HCT116 (cell line): ENCODE measurements around the gene CRB3. TPM values are rescaled to one million over a fixed set of nuclear protein-coding genes. Genes with fewer than 3 reads are reported as not detected.
A peak's percentile ranks its signal among the peaks of the same experiment; 100 is the strongest.

Source experiments
- ATAC-seq: fragments of 200-7000 bp; cut with Tn5 transposase; 2 replicates; pipeline ENCODE4 v1.9.1; 2020; ENCODE audit warnings: mild to moderate bottlenecking, moderate library complexity
- BruUV-seq: library from RNA; stranded (reverse); fragments of 400-500 nt; replicated peaks from 2 replicates; lab custom pipeline; 2021; lab: Mats Ljungman, UMichigan
- CTCF ChIA-PET: fragments of 300-600 bp; sonication (Branson Sonifier 250); formaldehyde crosslinking; loops from one replicate; lab custom pipeline; 2021; ENCODE audit warnings: antibody characterized with exemption; lab: Charles Lee
- POLR2A ChIA-PET: fragments of 300-600, 350-600 bp; sonication (Branson Sonifier 250); formaldehyde crosslinking; loops from one replicate; lab custom pipeline; 2021; ENCODE audit warnings: antibody characterized with exemption; lab: Charles Lee
- RAD21 ChIA-PET, 2 experiments: fragments of 300-600 bp; sonication (Branson Sonifier 250); formaldehyde crosslinking; loops; one replicate each; lab custom pipeline; 2023; ENCODE audit warnings: low total read pairs in 2 of 2; ENCODE audit not compliant: uncharacterized antibody in 2 of 2, unreplicated experiment in 2 of 2, low non-redundant PET in 1 of 2; lab: Charles Lee
- DNase-seq: peaks from one replicate; pipeline ENCODE4 v3.0.0-alpha.2; 2010; ENCODE audit warnings: low read depth, low spot score
- H2AFZ ChIP-seq: fragments of 200-600 bp; shearing (Covaris generic), sonication (generic); 2 replicates; pipeline ENCODE4 v1.6.1; 2017; ENCODE audit warnings: low read depth, mixed run types, mixed read lengths, antibody characterized with exemption, low read length; ENCODE audit not compliant: poor library complexity, severe bottlenecking
- H3K27ac ChIP-seq: 2 replicates; pipeline ENCODE4 v1.5.1; 2012; ENCODE audit warnings: low read depth, low read length
- H3K27me3 ChIP-seq: fragments of 200-600 bp; sonication (generic); 2 replicates; pipeline ENCODE4 v1.6.1; 2016; ENCODE audit warnings: mixed run types, low read length, mixed read lengths; ENCODE audit not compliant: insufficient read depth
- H3K36me3 ChIP-seq, 2 experiments: fragments of 200-500 bp in 1 of 2; fragments of 200-600 bp in 1 of 2; sonication (Bioruptor generic) in 1 of 2; sonication (generic) in 1 of 2; 2 replicates each; pipeline versions ENCODE4 v1.5.1 to v1.6.1; 2014 to 2016; ENCODE audit warnings: low read length in 2 of 2, inconsistent platforms in 1 of 2, mixed read lengths in 1 of 2, mixed run types in 1 of 2; ENCODE audit not compliant: insufficient read depth in 2 of 2, control insufficient read depth in 1 of 2
- H3K4me1 ChIP-seq, 2 experiments: fragments of 200-600 bp in 1 of 2; sonication (generic) in 1 of 2; 2 replicates each; pipeline versions ENCODE4 v1.5.1 to v1.6.1; 2012 to 2017; ENCODE audit warnings: low read length in 2 of 2, inconsistent platforms in 1 of 2, mild to moderate bottlenecking in 1 of 2, mixed read lengths in 1 of 2, mixed run types in 1 of 2, moderate library complexity in 1 of 2; ENCODE audit not compliant: insufficient read depth in 2 of 2, control insufficient read depth in 1 of 2
- H3K4me2 ChIP-seq: fragments of 200-600 bp; sonication (generic); 2 replicates; pipeline ENCODE4 v1.6.1; 2017; ENCODE audit warnings: mixed run types, low read length, mixed read lengths
- H3K4me3 ChIP-seq, 2 experiments: fragments of 200-600 bp in 1 of 2; sonication (generic) in 1 of 2; replicated peaks in 1 of 2; 2 replicates each; pipeline ENCODE4 v1.5.1; 2011 to 2016; ENCODE audit warnings: low read length in 2 of 2, control low read depth in 1 of 2, low read depth in 1 of 2, mild to moderate bottlenecking in 1 of 2, mixed read lengths in 1 of 2, mixed run types in 1 of 2
- H3K79me2 ChIP-seq: fragments of 200-600 bp; sonication (generic); 2 replicates; pipeline ENCODE4 v1.6.1; 2017; ENCODE audit warnings: mild to moderate bottlenecking, mixed run types, low read length, moderate library complexity, mixed read lengths; ENCODE audit not compliant: insufficient read depth
- H3K9ac ChIP-seq: fragments of 200-600 bp; sonication (generic); 2 replicates; pipeline ENCODE4 v1.6.1; 2016; ENCODE audit warnings: low read length, mixed read lengths
- H3K9me2 ChIP-seq: fragments of 200-600 bp; sonication (generic), shearing (Covaris generic); 2 replicates; pipeline ENCODE4 v1.6.1; 2017; ENCODE audit warnings: mixed run types, mild to moderate bottlenecking, moderate library complexity; ENCODE audit not compliant: insufficient read depth
- H3K9me3 ChIP-seq, 2 experiments: fragments of 200-500 bp in 1 of 2; fragments of 200-600 bp in 1 of 2; sonication (Bioruptor generic) in 1 of 2; sonication (generic) in 1 of 2; 2 replicates each; pipeline ENCODE4 v1.6.1; 2014 to 2017; ENCODE audit warnings: low read length in 2 of 2, mixed read lengths in 2 of 2, inconsistent platforms in 1 of 2, low read depth in 1 of 2, mild to moderate bottlenecking in 1 of 2, mixed run types in 1 of 2, moderate library complexity in 1 of 2; ENCODE audit not compliant: control insufficient read depth in 1 of 2, insufficient read depth in 1 of 2
- H4K20me1 ChIP-seq: fragments of 200-600 bp; sonication (generic), shearing (Covaris generic); 2 replicates; pipeline ENCODE4 v1.6.1; 2017; ENCODE audit warnings: mixed run types, mild to moderate bottlenecking, moderate library complexity; ENCODE audit not compliant: insufficient read depth
- CBX3 ChIP-seq: IDR thresholded peaks from 2 replicates; pipeline ENCODE4 v1.6.1; 2012; ENCODE audit warnings: low read depth
- ELF1 ChIP-seq: IDR thresholded peaks from 2 replicates; pipeline ENCODE4 v1.6.1; 2012; ENCODE audit warnings: low read depth, borderline replicate concordance
- EZH2 ChIP-seq: fragments of 200-600 bp; sonication (generic); IDR thresholded peaks from 2 replicates; pipeline ENCODE4 v1.6.1; 2017; ENCODE audit warnings: antibody characterized with exemption, mixed run types
- EZH2phosphoT487 ChIP-seq: fragments of 200-600 bp; IDR thresholded peaks from 2 replicates; pipeline ENCODE4 v1.6.1; 2018; ENCODE audit warnings: antibody characterized with exemption, borderline replicate concordance
- FOSL1 ChIP-seq: IDR thresholded peaks from 2 replicates; pipeline ENCODE4 v1.6.1; 2012; ENCODE audit warnings: low read depth
- JUND ChIP-seq: IDR thresholded peaks from 2 replicates; pipeline ENCODE4 v1.6.1; 2012
- POLR2A ChIP-seq: IDR thresholded peaks from 2 replicates; pipeline ENCODE4 v1.7.0; 2011; ENCODE audit warnings: borderline replicate concordance; ENCODE audit not compliant: insufficient read depth, insufficient read length; ENCODE audit errors: extremely low read depth
- POLR2AphosphoS5 ChIP-seq: IDR thresholded peaks from 2 replicates; pipeline ENCODE4 v1.6.1; 2011; ENCODE audit warnings: mild to moderate bottlenecking, low read depth, low read length, moderate library complexity
- RAD21 ChIP-seq: IDR thresholded peaks from 2 replicates; pipeline ENCODE4 v1.6.1; 2012; ENCODE audit warnings: low read depth, mild to moderate bottlenecking
- SP1 ChIP-seq: IDR thresholded peaks from 2 replicates; pipeline ENCODE4 v1.6.1; 2012; ENCODE audit warnings: low read depth
- SRF ChIP-seq: IDR thresholded peaks from 2 replicates; pipeline ENCODE4 v1.6.1; 2012; ENCODE audit warnings: low read depth
- ZFX ChIP-seq: fragments of 450-650 bp; IDR thresholded peaks from 2 replicates; pipeline ENCODE4 v1.6.1; 2017
- intact Hi-C: fragments of 100-400 bp; cut with micrococcal nuclease; formaldehyde crosslinking; loops from 2 replicates; pipeline ENCODE4 v1.10.0; 2022
- total RNA-seq: library from RNA; stranded (reverse); gene quantifications from one replicate; pipeline ENCODE4 v1.2.1, GENCODE V29; 2021; ENCODE audit not compliant: unreplicated experiment
- TF ChIP-seq, protein P1 (sequence below): IDR thresholded peaks from 2 replicates; pipeline ENCODE4 v1.6.1; 2012; ENCODE audit warnings: low read depth
- TF ChIP-seq, protein P2 (sequence below): IDR thresholded peaks from 2 replicates; pipeline ENCODE4 v1.6.1; 2011; ENCODE audit warnings: mild to moderate bottlenecking, low read length, moderate library complexity; ENCODE audit not compliant: insufficient replicate concordance; ENCODE audit errors: extremely low read depth
- TF ChIP-seq, protein P3 (sequence below): IDR thresholded peaks from 2 replicates; pipeline ENCODE4 v1.6.1; 2012

The CRB3 gene
- total RNA-seq, 1 experiment from 2014 or later = 40.5 TPM

DNA sequence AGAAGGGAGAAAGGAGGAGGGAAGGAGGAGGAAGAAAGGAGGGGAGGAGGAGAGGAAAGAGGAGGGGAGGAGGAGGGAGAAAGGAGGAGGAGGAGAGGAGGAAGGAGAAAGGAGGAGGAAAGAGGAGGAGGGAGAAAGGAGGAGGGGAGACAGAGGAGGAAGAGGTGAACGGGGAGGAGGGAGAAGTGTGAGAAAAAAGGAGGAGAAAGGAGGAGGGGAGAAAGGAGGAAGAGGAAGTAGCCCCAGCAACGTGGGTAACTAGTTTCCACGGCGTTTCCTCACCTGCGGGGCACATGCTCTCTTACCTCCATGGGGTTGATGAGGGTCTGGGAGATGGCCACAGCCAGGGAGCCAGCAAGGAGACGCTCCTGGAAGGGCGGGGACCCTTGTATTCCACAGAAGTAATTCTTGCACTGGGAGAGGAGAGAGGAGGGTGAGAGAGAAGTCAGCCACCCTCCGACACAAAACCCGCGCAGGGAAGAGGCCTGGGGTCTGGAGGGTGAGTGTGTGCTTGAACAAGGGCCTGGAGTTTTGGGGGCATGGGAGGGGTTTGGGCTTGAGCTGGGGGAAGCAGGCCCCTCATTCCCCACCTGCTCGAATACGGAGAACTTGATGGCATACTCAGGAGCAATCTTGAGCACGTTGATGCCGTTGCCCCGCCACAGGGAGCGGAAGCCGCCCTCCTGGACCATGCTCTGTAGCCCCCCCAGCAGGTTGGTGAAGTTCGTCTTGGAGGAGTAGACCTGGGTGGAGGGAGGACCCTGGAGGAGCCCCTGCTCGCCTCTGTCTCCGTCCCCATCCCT is 34.5 kb upstream of the CRB3 start:
- no peaks in the 10 kb centered on the region for H4K20me1 ChIP-seq
- H3K36me3 ChIP-seq = no peaks in the 10 kb centered on the region
- no peak for DNase-seq
- POLR2A ChIA-PET = no interaction called here
- ATAC-seq = no peak
- H3K9me3 ChIP-seq = no peaks in the 10 kb centered on the region
- no peaks in the 10 kb centered on the region for H3K27me3 ChIP-seq
- H3K4me2 ChIP-seq = peak overlapping the region; percentile 31; the same call in 1 of the 2 replicates
- CTCF ChIA-PET = no interaction called here
- H3K9me2 ChIP-seq = no peaks in the 10 kb centered on the region
- H3K9ac ChIP-seq = no peak overlapping the region
- H3K79me2 ChIP-seq = no peaks in the 10 kb centered on the region
- peaks cover 8 to 20% of the 10 kb centered on the region in 2 experiments; a peak in 3 of 4 replicates for H3K4me1 ChIP-seq
- RAD21 ChIA-PET = no interaction called here
- no peak overlapping the region for H2AFZ ChIP-seq
- H3K27ac ChIP-seq = no peak overlapping the region
- no peak for TF ChIP-seq FOSL1
- TF ChIP-seq SP1 = no peak
- TF ChIP-seq, protein P1, sequence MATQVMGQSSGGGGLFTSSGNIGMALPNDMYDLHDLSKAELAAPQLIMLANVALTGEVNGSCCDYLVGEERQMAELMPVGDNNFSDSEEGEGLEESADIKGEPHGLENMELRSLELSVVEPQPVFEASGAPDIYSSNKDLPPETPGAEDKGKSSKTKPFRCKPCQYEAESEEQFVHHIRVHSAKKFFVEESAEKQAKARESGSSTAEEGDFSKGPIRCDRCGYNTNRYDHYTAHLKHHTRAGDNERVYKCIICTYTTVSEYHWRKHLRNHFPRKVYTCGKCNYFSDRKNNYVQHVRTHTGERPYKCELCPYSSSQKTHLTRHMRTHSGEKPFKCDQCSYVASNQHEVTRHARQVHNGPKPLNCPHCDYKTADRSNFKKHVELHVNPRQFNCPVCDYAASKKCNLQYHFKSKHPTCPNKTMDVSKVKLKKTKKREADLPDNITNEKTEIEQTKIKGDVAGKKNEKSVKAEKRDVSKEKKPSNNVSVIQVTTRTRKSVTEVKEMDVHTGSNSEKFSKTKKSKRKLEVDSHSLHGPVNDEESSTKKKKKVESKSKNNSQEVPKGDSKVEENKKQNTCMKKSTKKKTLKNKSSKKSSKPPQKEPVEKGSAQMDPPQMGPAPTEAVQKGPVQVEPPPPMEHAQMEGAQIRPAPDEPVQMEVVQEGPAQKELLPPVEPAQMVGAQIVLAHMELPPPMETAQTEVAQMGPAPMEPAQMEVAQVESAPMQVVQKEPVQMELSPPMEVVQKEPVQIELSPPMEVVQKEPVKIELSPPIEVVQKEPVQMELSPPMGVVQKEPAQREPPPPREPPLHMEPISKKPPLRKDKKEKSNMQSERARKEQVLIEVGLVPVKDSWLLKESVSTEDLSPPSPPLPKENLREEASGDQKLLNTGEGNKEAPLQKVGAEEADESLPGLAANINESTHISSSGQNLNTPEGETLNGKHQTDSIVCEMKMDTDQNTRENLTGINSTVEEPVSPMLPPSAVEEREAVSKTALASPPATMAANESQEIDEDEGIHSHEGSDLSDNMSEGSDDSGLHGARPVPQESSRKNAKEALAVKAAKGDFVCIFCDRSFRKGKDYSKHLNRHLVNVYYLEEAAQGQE = no peak
- TF ChIP-seq POLR2A = no peak
- TF ChIP-seq, protein P2, sequence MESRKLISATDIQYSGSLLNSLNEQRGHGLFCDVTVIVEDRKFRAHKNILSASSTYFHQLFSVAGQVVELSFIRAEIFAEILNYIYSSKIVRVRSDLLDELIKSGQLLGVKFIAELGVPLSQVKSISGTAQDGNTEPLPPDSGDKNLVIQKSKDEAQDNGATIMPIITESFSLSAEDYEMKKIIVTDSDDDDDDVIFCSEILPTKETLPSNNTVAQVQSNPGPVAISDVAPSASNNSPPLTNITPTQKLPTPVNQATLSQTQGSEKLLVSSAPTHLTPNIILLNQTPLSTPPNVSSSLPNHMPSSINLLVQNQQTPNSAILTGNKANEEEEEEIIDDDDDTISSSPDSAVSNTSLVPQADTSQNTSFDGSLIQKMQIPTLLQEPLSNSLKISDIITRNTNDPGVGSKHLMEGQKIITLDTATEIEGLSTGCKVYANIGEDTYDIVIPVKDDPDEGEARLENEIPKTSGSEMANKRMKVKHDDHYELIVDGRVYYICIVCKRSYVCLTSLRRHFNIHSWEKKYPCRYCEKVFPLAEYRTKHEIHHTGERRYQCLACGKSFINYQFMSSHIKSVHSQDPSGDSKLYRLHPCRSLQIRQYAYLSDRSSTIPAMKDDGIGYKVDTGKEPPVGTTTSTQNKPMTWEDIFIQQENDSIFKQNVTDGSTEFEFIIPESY = no peak
- TF ChIP-seq POLR2AphosphoS5 = no peak
- TF ChIP-seq JUND = no peak
- TF ChIP-seq RAD21 = no peak
- TF ChIP-seq ELF1 = no peak
- TF ChIP-seq, protein P3, sequence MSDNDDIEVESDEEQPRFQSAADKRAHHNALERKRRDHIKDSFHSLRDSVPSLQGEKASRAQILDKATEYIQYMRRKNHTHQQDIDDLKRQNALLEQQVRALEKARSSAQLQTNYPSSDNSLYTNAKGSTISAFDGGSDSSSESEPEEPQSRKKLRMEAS = no peak
- no peak for TF ChIP-seq SRF
- no peak for TF ChIP-seq ZFX
- TF ChIP-seq EZH2 = no peak
- TF ChIP-seq EZH2phosphoT487 = no peak
- TF ChIP-seq CBX3 = no peak
- intact Hi-C loops = no loop called here
- H3K4me3 ChIP-seq = peak overlapping the region in 1 of 2 experiments; percentile 2; a peak in 2 of 4 replicates
- BruUV-seq = no TSS peak
